ENCODE results near the gene HCK. TPM values are rescaled to one million over a fixed set of nuclear protein-coding genes. Genes with fewer than 3 reads are reported as not detected.
"Not testable (repeated sequence)": the region's sequence is repeated elsewhere in the genome, so short reads cannot be mapped to it uniquely, and the experiment has no call there.

The HCK gene
- total and polyA plus RNA-seq, 9 donors, result 1.7 to 11.4 (median 3.4) TPM

- TF ChIP-seq CTCF (IDR thresholded peaks at IDR 0.05) (no peak), POLR2A (IDR thresholded peaks at IDR 0.05) (no peak), EP300 (IDR thresholded peaks at IDR 0.05) (no peak)
- intact Hi-C loops (cut with DNase I), result loop anchor here in 1 of 4 donors (5.0 kb wide), 1 partner anchor 207 kb away; no protein-coding TSS in a partner anchor
- no peak for DNase-seq
- H3K4me3 ChIP-seq, result no peak overlapping the region
- no peaks in the 10 kb centered on the region for H3K27me3 ChIP-seq
- no peaks in the 10 kb centered on the region for H3K9me3 ChIP-seq
- no peaks in the 10 kb centered on the region for H3K36me3 ChIP-seq
- 85 to 88% (median 85%) methylated on average over 11 of the region's 11 CpGs for WGBS, 3 donors
- H3K27ac ChIP-seq, result no peak overlapping the region
- H3K4me1 ChIP-seq (ENCODE audit: insufficient read depth), result peaks cover 3% of the 10 kb centered on the region
These were observed 22.5 kb upstream of the HCK start for GRCh38 chr20:32029561-32029960.

- no peak overlapping the region for H3K27ac ChIP-seq
- H3K27me3 ChIP-seq, result no peaks in the 10 kb centered on the region
- WGBS, 3 donors, result 6 to 15% (median 6%) methylated on average over 39 to 59 of the region's 59 CpGs
- H3K4me1 ChIP-seq (ENCODE audit: insufficient read depth), result peaks cover 3% of the 10 kb centered on the region
- intact Hi-C loops (cut with DNase I), result loop anchor here in 2 of 4 donors (2.0 to 5.0 kb wide), 2 partner anchors 208 to 209 kb away; no protein-coding TSS in a partner anchor
- no peaks in the 10 kb centered on the region for H3K9me3 ChIP-seq
- H3K4me3 ChIP-seq, result no peak overlapping the region
- TF ChIP-seq CTCF (IDR thresholded peaks at IDR 0.05), result peak; percentile 48 to 66 (median 62)
- TF ChIP-seq EP300 (IDR thresholded peaks at IDR 0.05), result no peak
- peak; percentile 56 to 77 (median 67) for DNase-seq
- no peaks in the 10 kb centered on the region for H3K36me3 ChIP-seq
These were observed 20.8 kb upstream of the HCK start for GRCh38 chr20:32031007-32031958.

GRCh38 chr20:32033316-32033715 is 18.7 kb upstream of the HCK start:
- no peaks in the 10 kb centered on the region for H3K36me3 ChIP-seq
- no peak for TF ChIP-seq CTCF (IDR thresholded peaks at IDR 0.05)
- TF ChIP-seq EP300 (IDR thresholded peaks at IDR 0.05), result no peak
- TF ChIP-seq POLR2A (IDR thresholded peaks at IDR 0.05), result no peak
- 62 to 80% (median 75%) methylated on average over 2 of the region's 2 CpGs for WGBS, 3 donors
- no peaks in the 10 kb centered on the region for H3K9me3 ChIP-seq
- intact Hi-C loops (cut with DNase I), result loop anchor here in 1 of 4 donors (5.0 kb wide), 1 partner anchor 211 kb away; no protein-coding TSS in a partner anchor
- no peak overlapping the region for H3K27ac ChIP-seq
- no peaks in the 10 kb centered on the region for H3K27me3 ChIP-seq
- H3K4me1 ChIP-seq (ENCODE audit: insufficient read depth), result peaks cover 3% of the 10 kb centered on the region
- H3K4me3 ChIP-seq, result no peak overlapping the region
- no peak for DNase-seq

- not testable (repeated sequence) for H3K9me3 ChIP-seq; H3K4me1 ChIP-seq (ENCODE audit: insufficient read depth); H3K27ac ChIP-seq; H3K36me3 ChIP-seq; H3K4me3 ChIP-seq; H3K27me3 ChIP-seq; DNase-seq
- intact Hi-C loops (cut with DNase I), result loop anchor here in 1 of 4 donors (5.0 kb wide), 1 partner anchor 211 kb away; no protein-coding TSS in a partner anchor
- WGBS, 3 donors, result 78 to 79% (median 78%) methylated on average over 3 of the region's 3 CpGs
These were observed 18.3 kb upstream of the HCK start for GRCh38 chr20:32033721-32034120.

Data from ovary (tissue), 9 donors.